RWPE1 (cell line): Measurements from ENCODE around the gene GREB1L.
"Not testable (repeated sequence)": the region's sequence is repeated elsewhere in the genome, so short reads cannot be mapped to it uniquely, and the experiment has no call there.

Source experiments
- CTCF ChIA-PET: fragments of 350-600 bp; sonication (Branson Sonifier 250); formaldehyde crosslinking; extraction: SDS; loops from one replicate; lab custom pipeline; 2021; lab: Yijun Ruan, JAX
- POLR2A ChIA-PET: fragments of 400-600 bp; formaldehyde crosslinking; extraction: SDS; loops from one replicate; lab custom pipeline; 2020; ENCODE audit warnings: antibody characterized with exemption; ENCODE audit not compliant: low non-redundant PET; lab: Yijun Ruan, JAX
- DNase-seq: peaks from one replicate; pipeline ENCODE4 v3.0.0; 2012; ENCODE audit warnings: low spot score
- H3K27ac ChIP-seq: fragments of 450-650 bp; 2 replicates; pipeline ENCODE4 v1.5.1; 2017
- CTCF ChIP-seq: fragments of 450-650 bp; conservative IDR thresholded peaks from 2 replicates; pipeline ENCODE4 v1.5.1; 2017; ENCODE audit warnings: low read depth, mild to moderate bottlenecking

The GREB1L gene

GRCh38 chr18:21314724-21315123, 72.7 kb downstream of the GREB1L start:
- CTCF ChIA-PET: no interaction called here
- no peak overlapping the region for H3K27ac ChIP-seq
- no peak for DNase-seq

GRCh38 chr18:21315126-21315525, 73.1 kb downstream of the GREB1L start:
- H3K27ac ChIP-seq, CTCF ChIA-PET, DNase-seq, POLR2A ChIA-PET: not testable (repeated sequence)

More at GRCh38 chr18:21314724-21315123, 72.7 kb downstream of the GREB1L start:
- TF ChIP-seq CTCF: no peak
- POLR2A ChIA-PET: no interaction called here

GRCh38 chr18:21315741-21316197, 73.7 kb downstream of the GREB1L start:
- no peak for DNase-seq
- no peak for TF ChIP-seq CTCF
- POLR2A ChIA-PET: no interaction called here
- H3K27ac ChIP-seq: no peak overlapping the region
- CTCF ChIA-PET: no interaction called here

GRCh38 chr18:21316296-21316695, 74.3 kb downstream of the GREB1L start:
- ChIA-PET POLR2A (no interaction called here), CTCF (no interaction called here)
- no peak for TF ChIP-seq CTCF
- no peak for DNase-seq
- no peak overlapping the region for H3K27ac ChIP-seq

GRCh38 chr18:21321711-21322110, 79.7 kb downstream of the GREB1L start:
- POLR2A ChIA-PET: no interaction called here
- CTCF ChIA-PET: no interaction called here
- TF ChIP-seq CTCF: no peak
- no peak overlapping the region for H3K27ac ChIP-seq
- DNase-seq: no peak

GRCh38 chr18:21327101-21327500, 85.1 kb downstream of the GREB1L start:
- no peak for TF ChIP-seq CTCF
- no peak overlapping the region for H3K27ac ChIP-seq
- POLR2A ChIA-PET: no interaction called here
- no peak for DNase-seq
- CTCF ChIA-PET: no interaction called here

- no peak for TF ChIP-seq CTCF
- H3K27ac ChIP-seq: no peak overlapping the region
- peak; percentile 25 for DNase-seq
- POLR2A ChIA-PET: no interaction called here
- CTCF ChIA-PET: interaction anchor here (0.7 kb wide), 1 partner anchor 9 kb away, joined by 6 read pairs; no protein-coding TSS in a partner anchor
Observed at GRCh38 chr18:21330122-21330701, 88.2 kb downstream of the GREB1L start.
